ENCODE data around the gene ANO5. TPM values are rescaled to one million over a fixed set of nuclear protein-coding genes. Genes with fewer than 3 reads are reported as not detected.

ANO5 gene
- total RNA-seq, 1 experiment from 2014 or later = 1.6 TPM

GRCh38 chr11:22302368-22302767, 109.5 kb downstream of the ANO5 start:
- in situ Hi-C loops (cut with HindIII; ENCODE audit: low sequenced_read_pairs) = no loop called here

DNA sequence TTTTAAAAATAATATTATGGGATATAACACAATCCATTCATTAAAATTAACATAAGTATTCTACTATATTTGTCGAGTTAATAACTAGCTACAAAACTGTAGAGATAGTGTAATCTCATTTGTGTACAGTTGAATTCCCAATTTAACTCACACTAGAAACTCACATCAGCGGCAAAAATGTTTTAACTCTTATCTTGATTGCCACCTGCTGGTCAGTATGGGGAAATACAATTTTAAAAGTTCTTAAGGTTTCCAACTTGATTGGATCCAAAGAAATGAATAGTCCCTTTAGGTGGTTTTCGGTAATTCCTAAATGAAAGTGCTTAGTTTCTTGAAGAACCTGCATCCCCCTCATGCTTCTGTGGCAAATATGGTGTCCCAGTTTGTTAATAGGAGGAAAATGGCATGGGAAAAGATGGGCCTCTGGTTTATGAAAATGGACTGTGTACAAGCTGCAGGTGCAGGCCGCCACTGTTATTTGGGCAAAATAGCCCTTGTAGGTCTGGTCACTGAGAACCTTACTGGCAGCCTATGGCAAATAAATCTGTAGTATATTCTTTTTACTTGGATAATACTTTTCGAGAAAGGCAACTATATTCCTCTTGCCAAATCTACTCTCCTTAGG, 111.6 kb downstream of the ANO5 start:
- in situ Hi-C loops (cut with HindIII; ENCODE audit: low sequenced_read_pairs) = no loop called here
- DNase-seq (ENCODE audit: low spot score) = peak; percentile 36

More at GRCh38 chr11:22302368-22302767, 109.5 kb downstream of the ANO5 start:
- DNase-seq (ENCODE audit: low spot score) = no peak

GRCh38 chr11:22317656-22318055, 124.8 kb downstream of the ANO5 start:
- in situ Hi-C loops (cut with HindIII; ENCODE audit: low sequenced_read_pairs) = no loop called here
- DNase-seq (ENCODE audit: low spot score) = no peak

DNA sequence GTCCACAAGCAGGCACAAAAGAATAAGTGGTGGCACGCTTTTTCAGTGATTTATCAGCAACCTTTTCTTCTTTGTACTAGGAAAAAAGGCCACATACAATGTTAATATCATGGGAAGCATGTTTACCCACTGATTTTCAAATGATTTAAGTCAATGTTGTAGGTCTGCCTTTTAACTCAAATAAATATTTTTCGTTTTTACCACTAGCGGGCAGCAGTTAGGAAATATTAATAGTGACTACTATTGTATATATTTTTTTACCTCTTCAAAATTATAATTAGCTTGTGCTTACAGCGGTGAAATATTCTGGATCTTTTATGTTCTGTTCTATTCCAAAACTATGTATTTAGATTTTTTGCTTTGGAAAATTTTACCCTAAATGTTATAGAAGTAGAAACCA, 138.9 kb downstream of the ANO5 start:
- in situ Hi-C loops (cut with HindIII; ENCODE audit: low sequenced_read_pairs) = no loop called here
- DNase-seq (ENCODE audit: low spot score) = no peak

Other genes with a start within 250 kb of the ANO5 start
- gene SLC17A6, start 145.3 kb downstream of the ANO5 start, total RNA-seq (2014; rRNA removed; shearing (Covaris generic)) = 0.37 TPM in 1 of 2 replicates, not detected in the other